Spleen (tissue), 11 donors: ENCODE results near the gene VCL. TPM values are rescaled to one million over a fixed set of nuclear protein-coding genes. Genes with fewer than 3 reads are reported as not detected.

Experiments
- DNase-seq: peaks from one replicate; pipeline ENCODE4 v3.0.0-alpha.2; 2020
- H3K27ac ChIP-seq, 8 donors: fragments of 200-600 bp; sonication (generic) in 7 of 8; 1 replicate in 4 of 8; 2 replicates in 4 of 8; pipeline versions ENCODE4 v1.5.0 to v1.8.0; 2016 to 2021; ENCODE audit warnings: inconsistent platforms in 4 of 8, mild to moderate bottlenecking in 4 of 8, moderate library complexity in 1 of 8
- H3K27me3 ChIP-seq, 7 donors: fragments of 200-600 bp; sonication (generic) in 6 of 7; replicated peaks in 1 of 7; 1 replicate in 4 of 7; 2 replicates in 3 of 7; pipeline versions ENCODE4 v1.5.0 to v1.8.0; 2016 to 2021; ENCODE audit warnings: inconsistent platforms in 3 of 7, mild to moderate bottlenecking in 1 of 7
- H3K36me3 ChIP-seq, 6 donors: fragments of 200-600 bp; sonication (generic) in 5 of 6; 1 replicate in 4 of 6; 2 replicates in 2 of 6; pipeline versions ENCODE4 v1.5.0 to v1.8.0; 2016 to 2021; ENCODE audit warnings: inconsistent platforms in 2 of 6
- H3K4me1 ChIP-seq, 6 donors: fragments of 200-600 bp; sonication (generic) in 5 of 6; 1 replicate in 3 of 6; 2 replicates in 3 of 6; pipeline versions ENCODE4 v1.5.0 to v1.8.0; 2016 to 2021; ENCODE audit warnings: inconsistent platforms in 3 of 6
- H3K4me3 ChIP-seq, 8 donors: fragments of 200-600 bp; sonication (generic) in 7 of 8; 1 replicate in 4 of 8; 2 replicates in 4 of 8; pipeline versions ENCODE4 v1.5.0 to v1.8.0; 2016 to 2021; ENCODE audit warnings: inconsistent platforms in 4 of 8, mild to moderate bottlenecking in 4 of 8, moderate library complexity in 2 of 8
- H3K9me3 ChIP-seq, 8 donors: fragments of 200-600 bp; sonication (generic) in 7 of 8; 1 replicate in 4 of 8; 2 replicates in 4 of 8; pipeline versions ENCODE4 v1.5.0 to v1.8.0; 2016 to 2021; ENCODE audit warnings: inconsistent platforms in 4 of 8
- CTCF ChIP-seq, 11 experiments: fragments of 200-600 bp in 7 of 11; fragments of 450-650 bp in 4 of 11; sonication (generic) in 4 of 11; IDR thresholded peaks in 8 of 11; conservative IDR thresholded peaks in 3 of 11; 1 replicate in 7 of 11; 2 replicates in 4 of 11; pipeline versions ENCODE4 v1.4.0 to v1.8.0; 2016 to 2021; ENCODE audit warnings: antibody characterized with exemption in 11 of 11, inconsistent platforms in 4 of 11, mild to moderate bottlenecking in 1 of 11
- POLR2A ChIP-seq, 3 donors: fragments of 450-650 bp; IDR thresholded peaks; one replicate each; pipeline ENCODE4 v1.5.1; 2017; ENCODE audit warnings: antibody characterized with exemption in 3 of 3, mild to moderate bottlenecking in 1 of 3
- POLR2AphosphoS5 ChIP-seq, 3 donors: sonication (generic); formaldehyde crosslinking; IDR thresholded peaks; one replicate each; pipeline ENCODE4 v1.5.1; 2017; ENCODE audit warnings: antibody characterized with exemption in 3 of 3
- WGBS, 5 donors: extraction: QIAGEN DNeasy Blood & Tissue Kit in 3 of 5; methylation state at CpG; one replicate each; pipeline versions ENCODE4 v1.1.5 to v1.1.7; 2013 to 2018; 5-methylcytosine and 5-hydroxymethylcytosine counted together
- intact Hi-C: fragments of 100-400 bp; cut with DNase I; formaldehyde crosslinking; loops from one replicate; pipeline ENCODE4 v1.15.0; 2023; ENCODE audit warnings: low total_unique reads
- polyA plus RNA-seq, 3 donors: library from polyadenylated mRNA; stranded (reverse); fragments of 200-250 nt; gene quantifications; one replicate each; pipeline ENCODE4 v1.2.1, GENCODE V29; 2013
- total RNA-seq, 7 donors: library from RNA; depleted of rRNA in 3 of 7; stranded (reverse); fragments of >200 nt in 3 of 7; fragmentation: NEBNext Ultra II Directional in 4 of 7; extraction: Animal tissue kit (Norgen Biotek cat#: 25700) in 4 of 7; gene quantifications; one replicate each; pipeline versions ENCODE4 v1.1.0 to v1.2.1, GENCODE V29; 2016 to 2021
- donor health status: healthy with polysubstance abuse.
- donor health status: DM: no; HTN: no; CAD: no; lungs with moderate emphysema.
- donor health status: DM: no; HTN: no; CAD: no.
- donor health status: Bipolar disorder and iron deficiency.
- donor health status: healthy.
- donor health status: DM: no; HTN: no; CAD: no.
- donor health status: DM: yes; HTN: yes; CAD: no.

Gene VCL
- total and polyA plus RNA-seq, 10 donors = 8.8 to 214 (median 77.6) TPM

GRCh38 chr10:74050653-74051052 lies 52.7 kb downstream of the VCL start:
- peaks cover 0 to 9% (median 0%) of the 10 kb centered on the region in 6 donors for H3K36me3 ChIP-seq
- intact Hi-C loops = no loop called here
- 81 to 100% (median 100%) methylated on average over 1 of the region's 1 CpG for WGBS, 5 donors
- H3K4me1 ChIP-seq = peaks cover 0 to 65% (median 24%) of the 10 kb centered on the region in 6 donors
- no peak for DNase-seq
- peak overlapping the region in 2 of 8 donors; percentile 8 to 16 for H3K27ac ChIP-seq
- H3K27me3 ChIP-seq = no peaks in the 10 kb centered on the region
- TF ChIP-seq POLR2AphosphoS5 (IDR thresholded peaks at IDR 0.05) = no peak
- no peaks in the 10 kb centered on the region for H3K9me3 ChIP-seq
- H3K4me3 ChIP-seq = no peak overlapping the region

- H3K36me3 ChIP-seq = no peaks in the 10 kb centered on the region
These were observed 53.9 kb downstream of the VCL start for GRCh38 chr10:74051736-74052342.

GRCh38 chr10:74052994-74053393 lies 55.1 kb downstream of the VCL start:
- H3K9me3 ChIP-seq = no peaks in the 10 kb centered on the region
- no peak for DNase-seq
- H3K27me3 ChIP-seq = no peaks in the 10 kb centered on the region
- no peak overlapping the region for H3K4me3 ChIP-seq
- WGBS, 5 donors = 76 to 92% (median 80%) methylated on average over 1 of the region's 1 CpG
- H3K4me1 ChIP-seq = peaks cover 19 to 65% (median 35%) of the 10 kb centered on the region in 6 donors
- H3K27ac ChIP-seq = no peak overlapping the region
- intact Hi-C loops = no loop called here
- no peak for TF ChIP-seq CTCF (IDR thresholded peaks at IDR 0.05 in 8 of 11, conservative IDR thresholded peaks at IDR 0.05 in 3 of 11)
- TF ChIP-seq POLR2AphosphoS5 (IDR thresholded peaks at IDR 0.05) = no peak
- H3K36me3 ChIP-seq = no peaks in the 10 kb centered on the region

More at GRCh38 chr10:74051736-74052342, 53.9 kb downstream of the VCL start:
- intact Hi-C loops = no loop called here
- peaks cover 9 to 65% (median 33%) of the 10 kb centered on the region in 6 donors for H3K4me1 ChIP-seq
- TF ChIP-seq POLR2A (IDR thresholded peaks at IDR 0.05) (no peak), CTCF (IDR thresholded peaks at IDR 0.05 in 8 of 11, conservative IDR thresholded peaks at IDR 0.05 in 3 of 11) (no peak), POLR2AphosphoS5 (IDR thresholded peaks at IDR 0.05) (no peak)
- H3K4me3 ChIP-seq = no peak overlapping the region
- no peaks in the 10 kb centered on the region for H3K9me3 ChIP-seq
- H3K27me3 ChIP-seq = no peaks in the 10 kb centered on the region
- no peak for DNase-seq
- H3K27ac ChIP-seq = no peak overlapping the region
- WGBS, 5 donors = 72 to 93% (median 86%) methylated on average over 5 of the region's 5 CpGs

GRCh38 chr10:74055383-74056049 lies 57.6 kb downstream of the VCL start:
- H3K36me3 ChIP-seq = no peaks in the 10 kb centered on the region
- TF ChIP-seq POLR2AphosphoS5 (IDR thresholded peaks at IDR 0.05) = no peak
- TF ChIP-seq POLR2A (IDR thresholded peaks at IDR 0.05) = no peak
- TF ChIP-seq CTCF (IDR thresholded peaks at IDR 0.05 in 8 of 11, conservative IDR thresholded peaks at IDR 0.05 in 3 of 11) = no peak
- H3K27ac ChIP-seq = peak overlapping the region in 7 of 8 donors; percentile 20 to 75 (median 59)
- DNase-seq = no peak
- peaks cover 30 to 59% (median 39%) of the 10 kb centered on the region in 6 donors for H3K4me1 ChIP-seq
- H3K4me3 ChIP-seq = no peak overlapping the region
- intact Hi-C loops = no loop called here
- WGBS, 5 donors = 69 to 86% (median 72%) methylated on average over 4 of the region's 4 CpGs
- no peaks in the 10 kb centered on the region for H3K9me3 ChIP-seq
- H3K27me3 ChIP-seq = no peaks in the 10 kb centered on the region
